ENCODE data around the gene MST1R. TPM values are rescaled to one million over a fixed set of nuclear protein-coding genes. Genes with fewer than 3 reads are reported as not detected.

MST1R gene

DNA sequence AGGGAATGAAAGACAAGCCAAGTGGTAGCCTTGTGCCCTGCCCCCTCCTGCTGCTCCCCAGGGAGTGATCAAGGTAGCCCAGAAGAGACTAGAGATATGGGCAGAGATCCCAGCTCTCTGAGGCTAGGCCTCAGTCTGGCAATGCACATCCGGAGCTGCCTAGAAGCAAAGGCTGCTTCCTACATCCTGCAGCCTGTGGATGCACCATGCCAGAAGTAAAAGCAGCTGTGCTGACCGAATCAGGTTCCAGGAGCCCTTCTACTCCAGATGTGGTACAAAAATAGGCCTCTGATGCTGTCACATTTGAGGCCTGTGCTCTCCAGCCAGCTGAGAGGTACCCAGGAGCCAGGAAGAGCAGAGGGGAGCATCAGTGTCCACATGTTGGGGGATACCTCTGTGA lies 63.3 kb downstream of the MST1R start:
- Histone ChIP-seq H2BK15ac (ENCODE audit: low read length) (no peak overlapping the region), H2AK5ac (ENCODE audit: low read depth, low read length) (no peak overlapping the region), H3K27ac (replicated peaks; ENCODE audit: low read length) (no peak overlapping the region), H3K79me1 (ENCODE audit: low read depth, low read length) (no peaks in the 10 kb centered on the region), H4K91ac (ENCODE audit: low read depth, low read length, poor library complexity) (no peak overlapping the region), H3K9me3 (replicated peaks in 1 of 2; ENCODE audit: control insufficient read depth in 2 of 2, insufficient read depth in 1 of 2, low read depth in 1 of 2, low read length in 2 of 2) (no peaks in the 10 kb centered on the region), H3K9ac (ENCODE audit: low read depth, low read length, poor library complexity) (peak overlapping the region; percentile 7), H4K8ac (ENCODE audit: low read depth, low read length) (no peak overlapping the region), H3K14ac (ENCODE audit: low read length) (no peak overlapping the region), H2BK12ac (ENCODE audit: low read length) (no peak overlapping the region), H3K18ac (ENCODE audit: low read length) (no peak overlapping the region), H2AFZ (ENCODE audit: low read length) (no peak overlapping the region), H3K4ac (ENCODE audit: low read length) (no peak overlapping the region), H3K4me3 (ENCODE audit: low read length in 2 of 2) (no peak overlapping the region), H2BK5ac (ENCODE audit: low read length) (no peak overlapping the region), H3K4me1 (ENCODE audit: control insufficient read depth in 2 of 2, insufficient read depth in 1 of 2, low read depth in 1 of 2, low read length in 2 of 2) (peaks cover 0 to 2% of the 10 kb centered on the region in 2 donors), H2BK120ac (ENCODE audit: low read depth, low read length) (no peak overlapping the region), H3K23ac (ENCODE audit: low read depth, low read length, poor library complexity) (no peak overlapping the region), H3K36me3 (replicated peaks in 1 of 2; ENCODE audit: control insufficient read depth in 2 of 2, insufficient read depth in 2 of 2, low read length in 2 of 2) (peaks cover 49 to 80% of the 10 kb centered on the region in 2 donors), H3K4me2 (ENCODE audit: insufficient read depth, low read length, poor library complexity, severe bottlenecking) (no peak overlapping the region), H3K27me3 (ENCODE audit: control insufficient read depth in 3 of 3, insufficient read depth in 3 of 3, low read depth in 1 of 3, low read length in 3 of 3) (no peaks in the 10 kb centered on the region)
- WGBS, 2 donors (ENCODE audit: extremely low coverage in 2 of 2, insufficient read length in 2 of 2, insufficient replicate concordance in 1 of 2): no CpG with 5 or more reads among the region's 2 CpGs
- DNase-seq (ENCODE audit: low spot score): no peak

DNA sequence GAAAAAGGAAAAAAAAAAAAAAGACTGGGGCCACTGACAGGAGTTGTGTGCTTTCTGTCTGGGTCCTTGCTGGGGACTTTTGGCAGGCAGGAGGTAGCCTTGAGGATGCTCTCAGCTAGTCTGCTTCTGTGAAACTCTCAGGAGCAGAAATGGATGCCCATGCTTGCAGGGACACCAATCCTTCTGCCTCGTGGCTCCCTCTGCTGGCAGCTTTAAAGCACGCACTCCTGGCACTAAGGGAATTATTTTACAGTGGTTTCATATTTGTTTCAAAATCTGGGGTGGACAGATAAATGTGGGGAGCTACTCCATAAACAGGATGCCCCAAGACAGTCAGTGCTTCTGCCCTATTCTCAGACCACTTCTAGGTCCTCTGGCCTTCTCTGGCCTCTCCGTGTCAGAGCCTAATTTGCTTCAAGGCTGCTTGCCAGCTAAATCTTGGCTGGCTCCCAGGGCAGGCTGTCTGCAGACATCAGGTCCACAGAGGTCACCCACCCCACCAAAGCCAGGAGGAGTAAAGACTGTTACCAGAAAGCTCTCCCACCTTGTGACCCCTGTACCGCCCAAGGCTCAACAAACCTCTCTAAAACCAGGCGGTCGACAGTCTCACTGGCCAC lies 64.4 kb downstream of the MST1R start:
- no CpG with 5 or more reads among the region's 6 CpGs for WGBS, 2 donors (ENCODE audit: extremely low coverage in 2 of 2, insufficient read length in 2 of 2, insufficient replicate concordance in 1 of 2)
- no peak overlapping the region for H2BK120ac ChIP-seq (ENCODE audit: low read depth, low read length)
- peak; percentile 56 for DNase-seq (ENCODE audit: low spot score)
- H3K79me1 ChIP-seq (ENCODE audit: low read depth, low read length): no peaks in the 10 kb centered on the region
- no peak overlapping the region for H4K91ac ChIP-seq (ENCODE audit: low read depth, low read length, poor library complexity)
- H3K4me3 ChIP-seq (ENCODE audit: low read length in 2 of 2): no peak overlapping the region
- no peak overlapping the region for H3K27ac ChIP-seq (replicated peaks; ENCODE audit: low read length)
- no peak overlapping the region for H3K9ac ChIP-seq (ENCODE audit: low read depth, low read length, poor library complexity)
- no peak overlapping the region for H4K8ac ChIP-seq (ENCODE audit: low read depth, low read length)
- H3K4me1 ChIP-seq (ENCODE audit: control insufficient read depth in 2 of 2, insufficient read depth in 1 of 2, low read depth in 1 of 2, low read length in 2 of 2): peaks cover 0 to 2% of the 10 kb centered on the region in 2 donors
- H3K4ac ChIP-seq (ENCODE audit: low read length): no peak overlapping the region
- H3K14ac ChIP-seq (ENCODE audit: low read length): no peak overlapping the region
- H2AK5ac ChIP-seq (ENCODE audit: low read depth, low read length): no peak overlapping the region
- no peak overlapping the region for H3K18ac ChIP-seq (ENCODE audit: low read length)
- H2AFZ ChIP-seq (ENCODE audit: low read length): no peak overlapping the region
- no peaks in the 10 kb centered on the region for H3K27me3 ChIP-seq (ENCODE audit: control insufficient read depth in 3 of 3, insufficient read depth in 3 of 3, low read depth in 1 of 3, low read length in 3 of 3)
- no peak overlapping the region for H3K4me2 ChIP-seq (ENCODE audit: insufficient read depth, low read length, poor library complexity, severe bottlenecking)
- no peak overlapping the region for H2BK15ac ChIP-seq (ENCODE audit: low read length)
- no peaks in the 10 kb centered on the region for H3K9me3 ChIP-seq (replicated peaks in 1 of 2; ENCODE audit: control insufficient read depth in 2 of 2, insufficient read depth in 1 of 2, low read depth in 1 of 2, low read length in 2 of 2)
- no peak overlapping the region for H2BK12ac ChIP-seq (ENCODE audit: low read length)
- H3K36me3 ChIP-seq (replicated peaks in 1 of 2; ENCODE audit: control insufficient read depth in 2 of 2, insufficient read depth in 2 of 2, low read length in 2 of 2): peaks cover 40 to 80% of the 10 kb centered on the region in 2 donors
- no peak overlapping the region for H3K23ac ChIP-seq (ENCODE audit: low read depth, low read length, poor library complexity)
- no peak overlapping the region for H2BK5ac ChIP-seq (ENCODE audit: low read length)

Small RNA genes within 50 kb of the gene (small RNA-seq; reads per million reads assigned to genes)
- gene RN7SL217P (ENCODE audit: insufficient read depth): not detected

All from neuronal stem cell (in vitro differentiated cells).